HL-60 (cell line): ENCODE measurements around the gene DDX17.

Experiments
- DNase-seq, 2 experiments: peaks; one replicate each; pipeline ENCODE4 v3.0.0-alpha.2; 2010 to 2020; ENCODE audit warnings: low read depth in 1 of 2, low spot score in 1 of 2
- H3K27ac ChIP-seq: fragments of 250-450 bp; sonication (Bioruptor Pico); replicated peaks from 2 replicates; pipeline ENCODE4 v1.5.1; 2020; ENCODE audit warnings: mild to moderate bottlenecking, moderate library complexity
- H3K27me3 ChIP-seq: fragments of 250-450 bp; sonication (Bioruptor Pico); 2 replicates; pipeline ENCODE4 v1.5.1; 2021; ENCODE audit warnings: mild to moderate bottlenecking, moderate library complexity; ENCODE audit not compliant: insufficient read depth, poor library complexity, severe bottlenecking
- H3K4me3 ChIP-seq: replicated peaks from 2 replicates; pipeline ENCODE4 v1.5.1; 2011; ENCODE audit warnings: mild to moderate bottlenecking, control low read depth, low read length; ENCODE audit not compliant: insufficient read depth
- CTCF ChIP-seq: IDR thresholded peaks from one replicate; pipeline ENCODE4 v1.5.1; 2011; ENCODE audit warnings: low read length, control low read depth, inconsistent platforms; ENCODE audit not compliant: insufficient read depth
- GABPA ChIP-seq: IDR thresholded peaks from 2 replicates; pipeline ENCODE4 v1.6.1; 2012; ENCODE audit warnings: low read depth
- POLR2AphosphoS5 ChIP-seq: IDR thresholded peaks from 2 replicates; pipeline ENCODE4 v1.6.1; 2012; ENCODE audit warnings: low read depth
- REST ChIP-seq: IDR thresholded peaks from 2 replicates; pipeline ENCODE4 v1.6.1; 2012; ENCODE audit warnings: low read depth; ENCODE audit not compliant: insufficient replicate concordance
- SPI1 ChIP-seq: IDR thresholded peaks from 2 replicates; pipeline ENCODE4 v1.6.1; 2012; ENCODE audit warnings: low read depth, mild to moderate bottlenecking, borderline replicate concordance
- long read RNA-seq: library from polyadenylated mRNA; unstranded; transcript quantifications from one replicate; pipeline ENCODE4 v2.0.0, GENCODE V29; 2020

Gene DDX17
- long read RNA-seq, full-length matches to known transcripts: 43 of 696 reads
- long read RNA-seq, partial matches to known transcripts: 549 of 696 reads
- long read RNA-seq, other reads (novel, unspliced or antisense): 104 of 696 reads

GRCh38 chr22:38506118-38506962 is at the start of gene DDX17:
DDX17 (minus strand) TSS chr22:38506311.
- peak; percentile 97 to 100 for DNase-seq
- H3K27me3 ChIP-seq: no peaks in the 10 kb centered on the region
- H3K27ac ChIP-seq: peak within 1 kb of the TSS; percentile 100
- TF ChIP-seq POLR2AphosphoS5: peak; percentile 58; the same call in 1 of the 2 replicates
- peak; percentile 62; the same call in 1 of the 2 replicates for TF ChIP-seq SPI1
- TF ChIP-seq GABPA: no peak
- TF ChIP-seq REST: peak; percentile 77
- TF ChIP-seq CTCF: no peak
- peak within 1 kb of the TSS; percentile 70 for H3K4me3 ChIP-seq

- no peak for DNase-seq
Measured at GRCh38 chr22:38554281-38554680, 48.2 kb upstream of the DDX17 start.

More at GRCh38 chr22:38554281-38554680, 48.2 kb upstream of the DDX17 start:
- no peak overlapping the region for H3K27ac ChIP-seq
- no peak for TF ChIP-seq POLR2AphosphoS5
- no peak for TF ChIP-seq SPI1
- TF ChIP-seq CTCF: no peak
- no peak for TF ChIP-seq REST
- TF ChIP-seq GABPA: no peak
- no peak overlapping the region for H3K4me3 ChIP-seq
- no peaks in the 10 kb centered on the region for H3K27me3 ChIP-seq
